HFF-Myc (cell line): ENCODE data around the gene POU2F1.

Experiments used
- DNase-seq: peaks from one replicate; pipeline ENCODE4 v3.0.0-alpha.2; 2011; ENCODE audit warnings: low read depth; ENCODE audit errors: extremely low read depth
- H3K4me3 ChIP-seq: replicated peaks from 2 replicates; pipeline ENCODE4 v1.5.1; 2011; ENCODE audit warnings: low read depth, mild to moderate bottlenecking, control low read depth, low read length
- TF ChIP-seq, protein P1 (sequence below): IDR thresholded peaks from 2 replicates; pipeline ENCODE4 v1.5.1; 2012; ENCODE audit warnings: mild to moderate bottlenecking, low read depth, low read length, control low read depth; ENCODE audit errors: missing control alignments

Gene POU2F1

GRCh38 chr1:167460836-167461235, 240.2 kb downstream of the POU2F1 start:
- DNase-seq, result no peak
- H3K4me3 ChIP-seq, result no peak overlapping the region
- TF ChIP-seq, protein P1, sequence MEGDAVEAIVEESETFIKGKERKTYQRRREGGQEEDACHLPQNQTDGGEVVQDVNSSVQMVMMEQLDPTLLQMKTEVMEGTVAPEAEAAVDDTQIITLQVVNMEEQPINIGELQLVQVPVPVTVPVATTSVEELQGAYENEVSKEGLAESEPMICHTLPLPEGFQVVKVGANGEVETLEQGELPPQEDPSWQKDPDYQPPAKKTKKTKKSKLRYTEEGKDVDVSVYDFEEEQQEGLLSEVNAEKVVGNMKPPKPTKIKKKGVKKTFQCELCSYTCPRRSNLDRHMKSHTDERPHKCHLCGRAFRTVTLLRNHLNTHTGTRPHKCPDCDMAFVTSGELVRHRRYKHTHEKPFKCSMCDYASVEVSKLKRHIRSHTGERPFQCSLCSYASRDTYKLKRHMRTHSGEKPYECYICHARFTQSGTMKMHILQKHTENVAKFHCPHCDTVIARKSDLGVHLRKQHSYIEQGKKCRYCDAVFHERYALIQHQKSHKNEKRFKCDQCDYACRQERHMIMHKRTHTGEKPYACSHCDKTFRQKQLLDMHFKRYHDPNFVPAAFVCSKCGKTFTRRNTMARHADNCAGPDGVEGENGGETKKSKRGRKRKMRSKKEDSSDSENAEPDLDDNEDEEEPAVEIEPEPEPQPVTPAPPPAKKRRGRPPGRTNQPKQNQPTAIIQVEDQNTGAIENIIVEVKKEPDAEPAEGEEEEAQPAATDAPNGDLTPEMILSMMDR, result no peak

- TF ChIP-seq, protein P1, result no peak
- H3K4me3 ChIP-seq, result no peak overlapping the region
- DNase-seq, result no peak
Measured at GRCh38 chr1:167462341-167462740, 241.7 kb downstream of the POU2F1 start.

DNA sequence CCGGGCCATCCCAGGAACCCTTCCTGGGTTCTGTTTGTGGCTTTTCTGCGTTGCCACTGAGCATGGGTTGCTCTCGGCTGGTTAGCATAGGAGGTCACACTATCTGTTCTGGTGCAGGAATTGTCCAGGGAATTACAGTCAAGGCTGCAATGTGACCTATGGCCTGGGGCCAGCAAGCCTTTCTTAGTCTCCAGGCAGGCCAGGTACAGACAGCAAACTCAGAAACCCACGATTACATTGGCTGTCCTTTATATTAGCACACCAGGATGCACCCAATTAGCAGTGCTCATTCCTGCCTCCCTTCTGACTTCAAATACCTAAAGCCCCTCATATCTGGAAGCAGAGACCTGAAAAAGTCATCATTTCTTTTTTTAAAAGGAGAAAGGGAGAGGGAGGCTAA, 242.4 kb downstream of the POU2F1 start:
- TF ChIP-seq, protein P1, result no peak
- DNase-seq, result no peak
- no peak overlapping the region for H3K4me3 ChIP-seq

DNA sequence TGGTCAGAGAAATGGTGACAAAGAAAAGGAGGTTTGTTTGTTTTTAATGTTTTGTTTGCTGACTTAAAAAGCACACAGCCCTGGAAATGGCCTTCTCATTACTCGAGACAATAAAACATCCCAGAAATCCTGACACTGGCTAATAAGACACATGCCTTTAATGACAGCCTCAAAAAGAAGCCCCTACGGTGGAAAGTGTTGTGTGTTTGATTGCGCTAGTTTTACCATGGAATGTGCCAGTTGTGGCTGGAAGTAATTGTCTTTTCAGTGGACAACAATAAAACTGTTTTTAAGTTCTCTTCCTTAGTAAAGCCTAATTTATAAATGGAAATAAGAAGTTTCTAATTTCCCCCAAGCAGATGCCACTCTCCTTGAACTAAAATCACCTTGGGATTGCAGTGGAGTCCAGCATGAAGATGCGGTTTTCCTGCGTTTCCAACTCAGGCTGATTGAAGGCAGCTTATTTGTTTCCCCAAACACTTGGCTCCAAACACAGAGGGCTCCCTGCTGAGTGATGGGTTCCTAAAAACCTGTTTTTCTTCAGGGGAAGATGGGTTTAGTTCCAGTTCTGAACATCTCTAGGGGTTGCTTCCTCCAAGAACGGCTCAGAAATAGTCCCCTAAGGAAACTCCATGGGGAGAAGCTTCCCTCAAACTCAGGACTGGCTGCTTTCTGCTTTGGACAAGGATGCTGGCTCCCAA, 243.3 kb downstream of the POU2F1 start:
- no peak for DNase-seq
- H3K4me3 ChIP-seq, result no peak overlapping the region
- TF ChIP-seq, protein P1, result no peak

DNA sequence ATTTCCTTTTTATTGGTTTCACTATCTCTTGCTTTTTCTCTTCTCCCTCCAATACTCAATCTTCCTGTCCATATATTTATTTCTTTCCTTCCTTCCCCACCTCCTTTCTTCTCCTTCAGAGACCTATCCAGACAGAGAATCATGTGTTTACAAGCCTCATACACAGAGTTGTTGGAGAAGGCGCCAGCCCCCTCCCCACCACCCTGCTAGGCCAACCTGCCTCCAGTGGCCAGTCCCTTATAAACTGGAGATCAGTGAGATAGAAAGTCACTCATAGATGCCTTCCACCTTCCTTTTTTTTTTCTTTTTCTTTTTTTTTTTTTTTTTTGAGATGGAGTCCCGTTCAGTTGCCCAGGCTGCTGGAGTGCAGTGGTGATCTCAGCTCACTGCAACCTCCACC, 244.3 kb downstream of the POU2F1 start:
- no peak for DNase-seq
- TF ChIP-seq, protein P1, result no peak
- H3K4me3 ChIP-seq, result no peak overlapping the region

DNA sequence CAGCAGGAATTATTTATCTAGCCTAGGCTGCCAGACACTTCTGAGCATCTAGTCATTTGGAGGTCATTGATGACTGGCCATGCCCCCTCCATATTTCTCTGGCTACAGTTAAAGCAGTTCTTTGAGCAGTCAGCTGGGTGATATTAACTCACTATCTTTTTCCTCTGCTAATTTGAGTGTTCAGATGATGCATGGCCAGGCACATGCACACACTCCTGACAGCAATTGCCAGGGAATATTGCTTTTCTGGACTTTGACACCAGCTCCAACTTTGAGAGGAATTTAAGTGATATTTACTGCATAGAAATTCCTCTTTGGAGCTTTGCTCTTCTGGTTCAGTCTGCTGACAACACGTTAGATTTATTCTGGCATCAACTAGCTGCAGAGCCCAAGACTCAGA, 245.1 kb downstream of the POU2F1 start:
- H3K4me3 ChIP-seq, result no peak overlapping the region
- TF ChIP-seq, protein P1, result no peak
- DNase-seq, result no peak
